ENCODE data around the gene MYL3.

DNA sequence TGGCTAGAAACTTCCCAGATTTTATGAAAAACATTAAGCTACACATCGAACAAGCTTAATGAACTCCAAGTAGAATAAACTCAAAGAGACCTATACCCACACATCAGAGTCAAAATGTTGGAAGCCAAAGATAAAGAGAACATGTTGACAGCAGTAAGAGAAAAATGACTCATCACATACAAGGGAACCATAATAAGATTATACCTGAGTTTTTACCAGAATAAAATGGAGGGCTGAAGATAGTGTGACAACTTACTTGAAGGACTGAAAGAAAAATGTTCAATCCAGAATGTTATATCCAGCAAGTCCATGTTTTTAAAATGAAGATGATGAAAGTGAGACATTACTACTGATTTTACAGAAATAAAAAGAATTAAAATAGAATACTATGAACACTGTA, 22.8 kb downstream of the MYL3 start:
- TF ChIP-seq, protein P1, sequence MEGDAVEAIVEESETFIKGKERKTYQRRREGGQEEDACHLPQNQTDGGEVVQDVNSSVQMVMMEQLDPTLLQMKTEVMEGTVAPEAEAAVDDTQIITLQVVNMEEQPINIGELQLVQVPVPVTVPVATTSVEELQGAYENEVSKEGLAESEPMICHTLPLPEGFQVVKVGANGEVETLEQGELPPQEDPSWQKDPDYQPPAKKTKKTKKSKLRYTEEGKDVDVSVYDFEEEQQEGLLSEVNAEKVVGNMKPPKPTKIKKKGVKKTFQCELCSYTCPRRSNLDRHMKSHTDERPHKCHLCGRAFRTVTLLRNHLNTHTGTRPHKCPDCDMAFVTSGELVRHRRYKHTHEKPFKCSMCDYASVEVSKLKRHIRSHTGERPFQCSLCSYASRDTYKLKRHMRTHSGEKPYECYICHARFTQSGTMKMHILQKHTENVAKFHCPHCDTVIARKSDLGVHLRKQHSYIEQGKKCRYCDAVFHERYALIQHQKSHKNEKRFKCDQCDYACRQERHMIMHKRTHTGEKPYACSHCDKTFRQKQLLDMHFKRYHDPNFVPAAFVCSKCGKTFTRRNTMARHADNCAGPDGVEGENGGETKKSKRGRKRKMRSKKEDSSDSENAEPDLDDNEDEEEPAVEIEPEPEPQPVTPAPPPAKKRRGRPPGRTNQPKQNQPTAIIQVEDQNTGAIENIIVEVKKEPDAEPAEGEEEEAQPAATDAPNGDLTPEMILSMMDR (IDR thresholded peaks at IDR 0.05; ENCODE audit: low read length): no peak
- no peak for TF ChIP-seq EZH2 (optimal IDR thresholded peaks at IDR 0.05; ENCODE audit: low read depth, low read length)
